Measurements from ENCODE around the gene GALNT2.

Gene GALNT2

GRCh38 chr1:230326971-230327891, 260.2 kb downstream of the GALNT2 start:
- no peak for DNase-seq (ENCODE audit: low spot score)

GRCh38 chr1:230327892-230328284, 260.9 kb downstream of the GALNT2 start:
- no peak for DNase-seq (ENCODE audit: low spot score)

- DNase-seq (ENCODE audit: low spot score) = no peak
Measured at GRCh38 chr1:230328342-230329015, 261.4 kb downstream of the GALNT2 start.

- no peak for DNase-seq (ENCODE audit: low spot score)
Measured at GRCh38 chr1:230330157-230330556, 263.1 kb downstream of the GALNT2 start.
